Progenitor cell of endocrine pancreas (in vitro differentiated cells): Measurements from ENCODE around the gene DENND1A. TPM values are rescaled to one million over a fixed set of nuclear protein-coding genes. Genes with fewer than 3 reads are reported as not detected.

ENCODE experiments used
- DNase-seq: peaks from one replicate; pipeline ENCODE4 v3.0.0; 2021; ENCODE audit warnings: low spot score; ENCODE audit not compliant: unreplicated experiment
- H3K27ac Mint-ChIP-seq: 2 replicates; pipeline ENCODE4 v1.8.0; 2021; ENCODE audit warnings: mild to moderate bottlenecking, moderate library complexity, mixed read lengths
- H3K27me3 Mint-ChIP-seq: 2 replicates; pipeline ENCODE4 v1.8.0; 2021; ENCODE audit warnings: mixed read lengths
- H3K36me3 Mint-ChIP-seq: 2 replicates; pipeline ENCODE4 v1.8.0; 2022; ENCODE audit warnings: mixed read lengths; ENCODE audit not compliant: insufficient read depth
- H3K4me1 Mint-ChIP-seq: 2 replicates; pipeline ENCODE4 v1.8.0; 2021; ENCODE audit warnings: low read depth, mixed read lengths
- H3K4me3 Mint-ChIP-seq: 2 replicates; pipeline ENCODE4 v1.8.0; 2021; ENCODE audit warnings: low read depth, mild to moderate bottlenecking, moderate library complexity, mixed read lengths
- H3K9me3 Mint-ChIP-seq: 2 replicates; pipeline ENCODE4 v1.8.0; 2021; ENCODE audit warnings: low read depth, mixed read lengths
- CTCF ChIP-seq: fragments of 200-600 bp; sonication (generic); IDR thresholded peaks from one replicate; pipeline ENCODE4 v1.5.0; 2021; ENCODE audit warnings: antibody characterized with exemption, mild to moderate bottlenecking; ENCODE audit not compliant: unreplicated experiment
- total RNA-seq: library from RNA; stranded (reverse); gene quantifications from 2 replicates; pipeline ENCODE4 v1.2.1, GENCODE V29; 2021

DENND1A gene
- total RNA-seq, 1 donor from 2014 or later, result 20.1 TPM

GRCh38 chr9:123568691-123569688 lies 360.9 kb downstream of the DENND1A start:
- H3K4me3 Mint-ChIP-seq, result no peak overlapping the region
- peaks cover 13% of the 10 kb centered on the region for H3K27me3 Mint-ChIP-seq
- H3K27ac Mint-ChIP-seq, result no peak overlapping the region

GRCh38 chr9:123567013-123567412 lies 362.9 kb downstream of the DENND1A start:
- Mint-ChIP-seq H3K27me3 (peaks cover 21% of the 10 kb centered on the region), H3K4me3 (no peak overlapping the region), H3K4me1 (peaks cover 5% of the 10 kb centered on the region), H3K27ac (no peak overlapping the region), H3K9me3 (no peaks in the 10 kb centered on the region), H3K36me3 (no peaks in the 10 kb centered on the region)
- DNase-seq, result no peak
- TF ChIP-seq CTCF, result no peak

More at GRCh38 chr9:123568691-123569688, 360.9 kb downstream of the DENND1A start:
- peaks cover 5% of the 10 kb centered on the region for H3K4me1 Mint-ChIP-seq
- TF ChIP-seq CTCF, result no peak
- H3K9me3 Mint-ChIP-seq, result peaks cover 2% of the 10 kb centered on the region
- DNase-seq, result no peak
- peaks cover 2% of the 10 kb centered on the region for H3K36me3 Mint-ChIP-seq

GRCh38 chr9:123564652-123565051 lies 365.3 kb downstream of the DENND1A start:
- H3K36me3 Mint-ChIP-seq, result peaks cover 4% of the 10 kb centered on the region
- TF ChIP-seq CTCF, result no peak
- no peak overlapping the region for H3K4me3 Mint-ChIP-seq
- no peak overlapping the region for H3K27ac Mint-ChIP-seq
- H3K4me1 Mint-ChIP-seq, result peaks cover 10% of the 10 kb centered on the region
- peaks cover 28% of the 10 kb centered on the region for H3K27me3 Mint-ChIP-seq
- DNase-seq, result no peak
- H3K9me3 Mint-ChIP-seq, result no peaks in the 10 kb centered on the region

- TF ChIP-seq CTCF, result no peak
- no peak for DNase-seq
- Mint-ChIP-seq H3K27ac (no peak overlapping the region), H3K36me3 (peaks cover 4% of the 10 kb centered on the region), H3K9me3 (no peaks in the 10 kb centered on the region), H3K4me1 (peaks cover 5% of the 10 kb centered on the region), H3K27me3 (peaks cover 20% of the 10 kb centered on the region), H3K4me3 (no peak overlapping the region)
Measured at GRCh38 chr9:123562844-123563346, 367.0 kb downstream of the DENND1A start.

- Mint-ChIP-seq H3K27ac (no peak overlapping the region), H3K27me3 (peaks cover 22% of the 10 kb centered on the region), H3K4me1 (peaks cover 5% of the 10 kb centered on the region), H3K36me3 (peaks cover 12% of the 10 kb centered on the region), H3K4me3 (no peak overlapping the region), H3K9me3 (no peaks in the 10 kb centered on the region)
- DNase-seq, result no peak
- no peak for TF ChIP-seq CTCF
Measured at GRCh38 chr9:123561046-123561445, 368.9 kb downstream of the DENND1A start.
